Endodermal cell (in vitro differentiated cells): ENCODE data around the gene ANKRD42. TPM values are rescaled to one million over a fixed set of nuclear protein-coding genes. Genes with fewer than 3 reads are reported as not detected.

Experiments
- DNase-seq: peaks from one replicate; pipeline ENCODE4 v3.0.0-alpha.2; 2017
- H3K27ac ChIP-seq: 2 replicates; pipeline ENCODE4 v1.5.1; 2013; ENCODE audit warnings: mild to moderate bottlenecking, low read depth, low read length, moderate library complexity
- H3K27me3 ChIP-seq: 2 replicates; pipeline ENCODE4 v1.6.1; 2013; ENCODE audit warnings: mild to moderate bottlenecking, low read length, moderate library complexity; ENCODE audit not compliant: insufficient read depth, control insufficient read depth, poor library complexity, severe bottlenecking
- H3K36me3 ChIP-seq: 2 replicates; pipeline ENCODE4 v1.7.0; 2013; ENCODE audit warnings: mild to moderate bottlenecking, low read length, moderate library complexity; ENCODE audit not compliant: control insufficient read depth, insufficient read depth
- H3K4me1 ChIP-seq: one replicate; pipeline ENCODE4 v1.7.0; 2013; ENCODE audit warnings: low read length; ENCODE audit not compliant: control insufficient read depth, insufficient read depth
- H3K4me3 ChIP-seq: 2 replicates; pipeline ENCODE4 v1.5.1; 2013; ENCODE audit warnings: mild to moderate bottlenecking, low read length, moderate library complexity
- H3K9ac ChIP-seq: 2 replicates; pipeline ENCODE4 v1.6.1; 2013; ENCODE audit warnings: mild to moderate bottlenecking, low read length, moderate library complexity; ENCODE audit not compliant: poor library complexity, severe bottlenecking; ENCODE audit errors: extremely low read depth
- H3K9me3 ChIP-seq: 2 replicates; pipeline ENCODE4 v1.6.1; 2013; ENCODE audit warnings: mild to moderate bottlenecking, low read length, moderate library complexity; ENCODE audit not compliant: control insufficient read depth
- H3K27ac Mint-ChIP-seq: 2 replicates; pipeline ENCODE4 v1.8.0; 2020; ENCODE audit warnings: mixed read lengths
- H3K27me3 Mint-ChIP-seq: 2 replicates; pipeline ENCODE4 v1.8.0; 2021; ENCODE audit warnings: mild to moderate bottlenecking, mixed read lengths; ENCODE audit not compliant: insufficient read depth
- H3K36me3 Mint-ChIP-seq: 2 replicates; pipeline ENCODE4 v1.8.0; 2020; ENCODE audit warnings: low read depth, mixed read lengths
- H3K4me1 Mint-ChIP-seq: 2 replicates; pipeline ENCODE4 v1.8.0; 2020; ENCODE audit warnings: mixed read lengths
- H3K4me3 Mint-ChIP-seq: 2 replicates; pipeline ENCODE4 v1.8.0; 2020; ENCODE audit warnings: mild to moderate bottlenecking, moderate library complexity, mixed read lengths
- H3K9me3 Mint-ChIP-seq: 2 replicates; pipeline ENCODE4 v1.8.0; 2020; ENCODE audit warnings: mild to moderate bottlenecking, mixed read lengths
- WGBS, 2 experiments: methylation state at CpG; one replicate each; pipeline versions ENCODE4 v1.1.5 to v1.1.7; 2013; ENCODE audit warnings: missing lambda C conversion rate in 2 of 2, mixed read lengths in 1 of 2; ENCODE audit not compliant: insufficient coverage in 1 of 2, insufficient read length in 1 of 2; 5-methylcytosine and 5-hydroxymethylcytosine counted together
- total RNA-seq, 2 donors: library from RNA; stranded (reverse); fragmentation: NEBNext Ultra II Directional in 1 of 2; extraction: Animal tissue kit (Norgen Biotek cat#: 25700) in 1 of 2; gene quantifications; 2 replicates in 1 of 2; 3 replicates in 1 of 2; pipeline ENCODE4 v1.2.1, GENCODE V29; 2021
- TF ChIP-seq, protein P1 (sequence below): fragments of 200-600 bp; sonication (generic); conservative IDR thresholded peaks from 2 replicates; pipeline ENCODE4 v1.5.0; 2021; ENCODE audit warnings: antibody characterized with exemption, mild to moderate bottlenecking

Gene ANKRD42
- total RNA-seq, 2 donors from 2014 or later, result 11.1 to 11.4 TPM

DNA sequence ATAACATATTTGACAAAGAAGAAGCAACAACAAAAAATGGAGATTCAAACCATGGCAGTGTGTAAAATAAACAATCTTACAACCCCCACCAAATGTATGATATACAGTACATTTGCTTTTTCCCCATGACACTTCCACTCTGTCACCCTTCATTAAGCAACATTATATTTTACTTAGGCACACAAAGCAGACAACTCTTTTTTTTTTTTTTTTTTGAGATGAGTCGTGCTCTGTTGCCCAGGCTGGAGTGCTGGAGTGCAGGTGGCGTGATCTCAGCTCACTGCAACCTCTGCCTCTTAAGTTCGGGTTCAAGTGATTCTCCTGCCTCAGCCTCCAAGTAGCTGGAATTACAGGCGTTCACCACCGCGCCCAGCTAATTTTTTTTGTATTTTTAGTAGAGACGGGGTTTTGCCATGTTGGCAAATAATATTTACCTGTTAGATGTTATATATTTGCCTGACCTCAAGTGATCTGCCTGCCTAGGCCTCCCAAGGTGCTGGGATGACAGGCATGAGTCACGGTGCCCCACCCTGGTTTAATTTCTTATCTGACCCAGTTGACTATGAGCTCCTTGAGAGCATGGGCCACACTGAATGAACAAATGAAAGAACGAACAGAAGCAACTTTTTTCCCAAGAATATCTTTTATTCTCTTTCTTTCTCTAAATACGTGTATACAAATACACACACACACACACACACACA, 42.1 kb upstream of the ANKRD42 start:
- H3K36me3 ChIP-seq, result no peaks in the 10 kb centered on the region
- H3K4me3 Mint-ChIP-seq, result no peak overlapping the region
- H3K4me3 ChIP-seq, result no peak overlapping the region
- H3K27ac Mint-ChIP-seq, result no peak overlapping the region
- H3K9ac ChIP-seq, result no peak overlapping the region
- TF ChIP-seq, protein P1, sequence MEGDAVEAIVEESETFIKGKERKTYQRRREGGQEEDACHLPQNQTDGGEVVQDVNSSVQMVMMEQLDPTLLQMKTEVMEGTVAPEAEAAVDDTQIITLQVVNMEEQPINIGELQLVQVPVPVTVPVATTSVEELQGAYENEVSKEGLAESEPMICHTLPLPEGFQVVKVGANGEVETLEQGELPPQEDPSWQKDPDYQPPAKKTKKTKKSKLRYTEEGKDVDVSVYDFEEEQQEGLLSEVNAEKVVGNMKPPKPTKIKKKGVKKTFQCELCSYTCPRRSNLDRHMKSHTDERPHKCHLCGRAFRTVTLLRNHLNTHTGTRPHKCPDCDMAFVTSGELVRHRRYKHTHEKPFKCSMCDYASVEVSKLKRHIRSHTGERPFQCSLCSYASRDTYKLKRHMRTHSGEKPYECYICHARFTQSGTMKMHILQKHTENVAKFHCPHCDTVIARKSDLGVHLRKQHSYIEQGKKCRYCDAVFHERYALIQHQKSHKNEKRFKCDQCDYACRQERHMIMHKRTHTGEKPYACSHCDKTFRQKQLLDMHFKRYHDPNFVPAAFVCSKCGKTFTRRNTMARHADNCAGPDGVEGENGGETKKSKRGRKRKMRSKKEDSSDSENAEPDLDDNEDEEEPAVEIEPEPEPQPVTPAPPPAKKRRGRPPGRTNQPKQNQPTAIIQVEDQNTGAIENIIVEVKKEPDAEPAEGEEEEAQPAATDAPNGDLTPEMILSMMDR, result no peak
- H3K9me3 ChIP-seq, result no peaks in the 10 kb centered on the region
- DNase-seq, result no peak
- peaks cover 13% of the 10 kb centered on the region for H3K4me1 Mint-ChIP-seq
- H3K27ac ChIP-seq, result no peak overlapping the region
- H3K9me3 Mint-ChIP-seq, result no peaks in the 10 kb centered on the region
- H3K27me3 ChIP-seq, result no peaks in the 10 kb centered on the region
- no peaks in the 10 kb centered on the region for H3K36me3 Mint-ChIP-seq
- whole genome bisulfite sequencing, 2 experiments, result 90 to 93% methylated on average over 7 to 9 of the region's 10 CpGs
- no peaks in the 10 kb centered on the region for H3K4me1 ChIP-seq
- no peaks in the 10 kb centered on the region for H3K27me3 Mint-ChIP-seq

GRCh38 chr11:83152264-83152663, 41.2 kb upstream of the ANKRD42 start:
- Mint-ChIP-seq H3K9me3 (no peaks in the 10 kb centered on the region), H3K27me3 (peaks cover 2% of the 10 kb centered on the region), H3K4me1 (peaks cover 9% of the 10 kb centered on the region), H3K27ac (no peak overlapping the region), H3K4me3 (no peak overlapping the region), H3K36me3 (peaks cover 2% of the 10 kb centered on the region)
- Histone ChIP-seq H3K27me3 (no peaks in the 10 kb centered on the region), H3K4me3 (no peak overlapping the region), H3K9ac (no peak overlapping the region), H3K4me1 (no peaks in the 10 kb centered on the region), H3K9me3 (no peaks in the 10 kb centered on the region), H3K27ac (no peak overlapping the region), H3K36me3 (no peaks in the 10 kb centered on the region)
- 83 to 88% methylated on average over 1 of the region's 2 CpGs for WGBS, 2 experiments
- DNase-seq, result no peak
- TF ChIP-seq, protein P1, result no peak

- 73 to 95% methylated on average over 3 to 6 of the region's 6 CpGs for WGBS, 2 experiments
- no peak overlapping the region for H3K27ac Mint-ChIP-seq
- Histone ChIP-seq H3K36me3 (peaks cover 3% of the 10 kb centered on the region), H3K4me3 (no peak overlapping the region), H3K27me3 (no peaks in the 10 kb centered on the region), H3K4me1 (no peaks in the 10 kb centered on the region), H3K27ac (no peak overlapping the region), H3K9me3 (no peaks in the 10 kb centered on the region), H3K9ac (no peak overlapping the region)
- H3K27me3 Mint-ChIP-seq, result peaks cover 2% of the 10 kb centered on the region
- no peaks in the 10 kb centered on the region for H3K9me3 Mint-ChIP-seq
- no peak overlapping the region for H3K4me3 Mint-ChIP-seq
- peaks cover 8% of the 10 kb centered on the region for H3K36me3 Mint-ChIP-seq
- peaks cover under 1% of the 10 kb centered on the region for H3K4me1 Mint-ChIP-seq
- TF ChIP-seq, protein P1, result no peak
- DNase-seq, result no peak
These were observed 39.7 kb upstream of the ANKRD42 start for GRCh38 chr11:83153764-83154163.
